Left lobe of liver (tissue), 2 donors: ENCODE data around the gene NXPE1. TPM values are rescaled to one million over a fixed set of nuclear protein-coding genes. Genes with fewer than 3 reads are reported as not detected.
"Not testable (repeated sequence)": the region's sequence is repeated elsewhere in the genome, so short reads cannot be mapped to it uniquely, and the experiment has no call there.

Source experiments
- ATAC-seq: fragments of 200-7000 bp; cut with Tn5 transposase; one replicate; pipeline ENCODE4 v1.9.1; 2020; ENCODE audit warnings: mild to moderate bottlenecking, moderate library complexity
- DNase-seq: peaks from one replicate; pipeline ENCODE4 v3.0.0-alpha.2; 2020; ENCODE audit warnings: low spot score
- total RNA-seq: library from RNA; stranded (reverse); gene quantifications from one replicate; pipeline ENCODE4 v1.2.1, GENCODE V29; 2021
- donor health status: DM: no; HTN: no; CAD: no; lungs with moderate emphysema.
- donor health status: DM: no; HTN: yes; CAD: no.

The NXPE1 gene
- total RNA-seq: not detected

GRCh38 chr11:114559425-114560310, at the start of gene NXPE1:
Gene NXPE1, minus strand, starts transcription at chr11:114559881. Its CDS starts 8,680 bp downstream, at chr11:114551201.
- ATAC-seq (no peak), DNase-seq (no peak)

DNA sequence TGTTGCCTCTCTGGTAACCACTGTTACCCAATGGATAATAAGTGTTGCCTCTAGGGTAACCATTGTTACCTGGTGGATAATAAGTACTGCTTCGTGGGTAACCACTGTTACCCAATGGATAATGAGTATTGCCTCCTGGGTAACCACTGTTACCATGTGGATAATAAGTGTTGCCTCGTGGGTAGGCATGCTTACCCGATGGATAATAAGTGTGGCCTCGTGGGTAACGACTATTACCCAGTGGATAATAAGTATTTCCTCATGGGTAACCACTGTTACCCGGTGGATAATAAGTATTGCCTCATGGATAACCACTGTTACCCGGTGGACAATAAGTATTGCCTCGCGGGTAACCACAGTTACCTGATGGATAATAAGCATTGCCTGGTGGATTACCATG, 49.7 kb upstream of the NXPE1 start:
- no peak for ATAC-seq
- no peak for DNase-seq

- not testable (repeated sequence) for DNase-seq, ATAC-seq
These were observed 48.9 kb upstream of the NXPE1 start for GRCh38 chr11:114608605-114609004.

DNA sequence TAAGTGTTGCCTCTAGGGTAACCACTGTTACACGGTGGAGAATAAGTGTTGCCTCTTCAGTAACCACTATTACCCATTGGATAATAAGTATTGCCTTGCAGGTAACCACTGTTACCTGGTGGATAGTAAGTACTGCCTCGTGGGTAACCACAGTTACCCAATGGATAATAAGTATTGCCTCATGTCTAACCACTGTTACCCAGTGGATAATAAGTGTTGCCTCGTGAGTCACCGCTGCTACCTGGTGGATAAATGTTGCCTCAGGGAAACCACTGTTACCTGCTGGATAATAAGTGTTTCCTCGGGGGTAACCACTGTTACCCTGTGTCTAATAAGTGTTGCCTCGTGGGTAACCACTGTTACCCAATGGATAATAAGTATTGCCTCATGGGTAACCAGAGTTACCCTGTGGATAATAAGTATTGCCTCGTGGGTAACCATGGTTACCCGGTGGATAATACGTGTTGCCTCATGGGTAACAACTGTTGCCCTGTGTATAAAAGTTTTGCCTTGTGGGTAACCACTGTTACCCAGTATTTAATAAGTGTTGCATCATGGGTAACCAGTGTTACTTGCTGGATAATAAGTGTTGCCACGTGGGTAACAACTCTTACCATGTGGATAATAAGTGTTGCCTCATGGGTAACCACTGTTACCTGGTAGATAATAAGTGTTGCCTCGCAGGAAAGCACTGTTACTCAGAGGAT, 48.2 kb upstream of the NXPE1 start:
- no peak for ATAC-seq
- no peak for DNase-seq

DNA sequence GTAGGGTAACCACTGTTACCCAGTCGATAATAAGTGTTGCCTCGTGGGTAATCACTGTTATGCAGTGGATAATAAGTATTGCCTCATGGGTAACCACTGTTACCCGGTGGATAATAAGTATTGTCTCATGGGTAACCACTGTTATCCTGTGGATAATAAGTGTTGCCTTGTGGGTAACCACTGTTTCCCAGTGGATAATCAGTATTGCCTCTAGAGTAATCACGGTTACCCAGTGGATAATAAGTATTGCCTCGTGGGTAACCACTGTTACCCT, 47.1 kb upstream of the NXPE1 start:
- ATAC-seq: not testable (repeated sequence)

DNA sequence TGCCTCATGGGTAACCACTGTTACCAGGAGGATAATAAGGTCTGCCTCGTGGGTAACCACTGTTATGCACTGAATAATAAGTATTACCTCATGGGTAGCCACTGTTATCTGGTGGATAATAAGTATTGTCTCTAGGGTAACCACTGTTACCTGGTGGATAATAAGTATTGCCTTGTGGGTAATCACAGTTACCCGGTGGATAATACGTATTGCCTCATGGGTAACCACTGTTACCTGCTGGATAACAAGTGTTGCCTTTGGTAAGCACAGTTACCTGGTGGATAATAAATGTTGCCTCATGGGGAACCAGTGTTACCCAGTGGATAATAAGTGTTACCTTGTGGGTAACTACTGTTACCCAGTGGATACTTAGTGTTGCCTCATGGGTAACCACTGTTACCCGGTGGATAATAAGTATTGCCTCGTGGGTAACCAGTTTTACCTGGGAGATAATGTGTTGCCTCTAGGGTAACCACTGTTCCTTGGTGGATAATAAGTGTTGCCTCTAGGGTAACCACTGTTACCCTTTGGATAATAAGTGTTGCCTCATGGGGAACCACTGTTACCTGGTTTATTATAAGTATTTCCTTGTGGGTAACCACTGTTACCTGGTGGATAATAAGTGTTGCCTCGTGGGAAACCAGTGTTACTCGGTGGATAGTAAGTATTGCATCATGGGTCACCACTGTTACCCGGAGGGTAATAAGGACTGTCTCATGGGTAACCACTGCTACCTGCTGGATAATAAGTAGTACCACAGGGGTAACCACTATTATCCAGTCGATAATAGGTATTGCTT, 46.5 kb upstream of the NXPE1 start:
- no peak for DNase-seq
- peak; percentile 84 for ATAC-seq

More for the DNA sequence above, 47.1 kb upstream of the NXPE1 start:
- DNase-seq: not testable (repeated sequence)

GRCh38 chr11:114605370-114605769, 45.7 kb upstream of the NXPE1 start:
- DNase-seq (no peak), ATAC-seq (no peak)

GRCh38 chr11:114604886-114605285, 45.2 kb upstream of the NXPE1 start:
- no peak for ATAC-seq
- DNase-seq: no peak

DNA sequence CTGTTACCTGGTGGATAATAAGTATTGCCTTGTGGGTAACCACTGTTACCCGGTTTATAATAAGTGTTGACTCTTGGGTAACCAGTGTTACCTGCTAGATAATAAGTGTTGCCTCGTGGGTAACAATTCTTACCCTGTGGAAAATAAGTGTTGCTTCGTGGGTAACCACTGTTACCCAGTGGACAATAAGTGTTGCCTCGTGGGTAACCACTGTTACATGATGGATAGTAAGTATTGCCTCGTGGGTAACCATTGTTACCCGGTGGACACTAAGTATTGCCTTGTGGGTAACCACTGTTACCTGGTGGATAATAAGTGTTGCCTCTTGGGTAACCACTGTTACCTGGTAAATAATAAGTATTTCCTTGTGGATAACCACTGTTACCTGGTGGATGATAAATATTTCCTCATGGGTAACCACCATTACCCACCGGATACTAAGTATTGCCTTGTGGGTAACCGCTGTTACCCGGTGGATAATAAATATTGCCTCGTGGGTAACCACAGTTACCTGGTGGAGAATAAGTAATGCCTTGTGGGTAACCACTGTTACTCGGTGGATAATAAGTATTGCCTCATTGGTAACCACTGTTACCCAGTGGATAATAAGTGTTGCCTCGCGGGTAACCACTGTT, 44.6 kb upstream of the NXPE1 start:
- DNase-seq (no peak), ATAC-seq (no peak)

DNA sequence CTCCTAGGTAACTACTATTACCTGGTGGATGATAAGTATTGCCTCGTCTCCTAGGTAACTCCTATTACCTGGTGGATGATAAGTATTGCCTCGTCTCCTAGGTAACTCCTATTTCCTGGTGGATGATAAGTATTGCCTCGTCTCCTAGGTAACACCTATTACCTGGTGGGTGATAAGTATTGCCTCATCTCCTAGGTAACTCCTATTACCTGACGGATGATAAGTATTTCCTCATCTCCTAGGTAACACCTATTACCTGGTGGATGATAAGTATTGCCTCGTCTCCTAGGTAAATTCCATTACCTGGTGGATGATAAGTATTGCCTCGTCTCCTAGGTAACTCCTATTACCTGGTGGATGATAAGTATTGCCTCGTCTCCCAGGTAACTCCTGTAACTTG, 43.5 kb upstream of the NXPE1 start:
- ATAC-seq: not testable (repeated sequence)

DNA sequence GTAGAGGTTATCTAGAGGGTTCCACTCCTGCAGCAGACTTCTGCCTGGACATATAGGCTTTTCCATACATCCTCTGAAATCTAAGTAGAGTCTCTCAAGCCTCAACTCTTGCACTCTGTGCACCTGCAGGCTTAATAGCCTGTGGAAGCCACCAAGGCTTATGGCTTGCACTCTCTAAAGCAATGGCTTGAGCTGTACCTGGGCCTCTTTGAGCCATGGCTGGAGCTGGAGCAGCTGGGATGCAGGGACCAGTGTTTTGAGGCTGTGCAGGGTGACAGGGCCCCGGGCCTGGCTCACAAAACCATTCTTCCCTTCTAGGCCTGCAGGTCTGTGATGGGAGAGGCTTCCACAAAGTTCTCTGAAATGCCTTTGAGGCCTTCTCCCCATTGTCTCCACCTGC, 38.8 kb upstream of the NXPE1 start:
- no peak for DNase-seq

More for the DNA sequence above, 43.5 kb upstream of the NXPE1 start:
- DNase-seq: not testable (repeated sequence)

DNA sequence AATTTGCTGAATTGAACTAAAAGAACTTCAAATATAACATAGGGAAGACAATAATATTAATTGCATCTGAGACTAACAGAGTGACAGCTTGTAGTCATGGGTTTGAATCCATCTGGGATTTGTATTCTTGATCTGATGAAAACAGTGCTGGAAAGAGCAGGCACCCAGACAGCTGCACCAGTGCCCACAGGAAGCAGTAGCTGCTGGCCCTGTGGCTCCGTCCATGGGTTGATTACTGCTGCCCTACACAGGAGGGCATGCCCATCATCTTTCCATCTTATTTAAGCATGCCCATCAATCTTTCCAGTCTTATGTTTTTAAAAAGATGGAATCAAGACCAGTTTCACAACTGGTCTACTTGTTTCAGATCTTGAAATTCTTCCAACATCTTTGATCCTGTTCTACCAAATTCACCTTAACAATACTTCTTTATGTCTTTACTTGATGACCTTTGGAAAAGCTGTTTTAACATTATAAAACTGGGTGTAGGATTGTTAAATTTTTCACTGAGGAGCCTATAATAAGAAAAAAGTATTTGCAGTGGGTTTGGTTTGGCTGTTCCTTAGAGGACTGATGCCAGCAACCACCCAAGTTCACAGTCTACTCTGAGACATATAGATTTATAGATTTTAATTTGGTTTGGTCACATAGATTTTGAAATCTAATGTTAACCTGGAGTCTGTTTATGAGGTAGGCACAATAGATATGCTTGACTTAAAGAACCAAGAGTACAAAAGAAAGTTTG, 36.7 kb upstream of the NXPE1 start:
- no peak for ATAC-seq
- DNase-seq: no peak

More for the DNA sequence above, 38.8 kb upstream of the NXPE1 start:
- ATAC-seq: no peak

DNA sequence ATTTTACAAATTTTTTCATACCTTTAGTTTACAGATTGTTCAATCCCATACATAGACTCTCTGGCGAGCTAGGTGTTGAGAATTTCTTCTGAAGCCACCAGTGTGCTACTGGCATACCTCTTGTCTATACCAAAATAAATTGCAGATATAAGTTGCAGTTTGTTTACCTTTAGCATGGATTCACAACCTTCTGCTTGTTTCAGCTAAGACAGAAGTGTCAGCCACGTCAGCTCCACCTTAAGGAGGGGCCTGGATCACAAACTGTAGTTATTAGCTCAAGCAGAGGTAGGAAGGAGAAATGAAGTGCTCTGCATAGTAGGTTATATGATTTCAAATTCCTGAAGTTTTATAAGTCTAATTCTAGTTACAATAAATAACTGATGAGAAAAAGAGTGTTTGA, 35.9 kb upstream of the NXPE1 start, which contains the start of gene NXPE4:
Gene NXPE4 (minus strand): TSS at position 216 of the 400 bp plus-strand sequence. CDS start 1,027 bp downstream, outside the sequence.
- no peak for ATAC-seq
- DNase-seq: no peak

DNA sequence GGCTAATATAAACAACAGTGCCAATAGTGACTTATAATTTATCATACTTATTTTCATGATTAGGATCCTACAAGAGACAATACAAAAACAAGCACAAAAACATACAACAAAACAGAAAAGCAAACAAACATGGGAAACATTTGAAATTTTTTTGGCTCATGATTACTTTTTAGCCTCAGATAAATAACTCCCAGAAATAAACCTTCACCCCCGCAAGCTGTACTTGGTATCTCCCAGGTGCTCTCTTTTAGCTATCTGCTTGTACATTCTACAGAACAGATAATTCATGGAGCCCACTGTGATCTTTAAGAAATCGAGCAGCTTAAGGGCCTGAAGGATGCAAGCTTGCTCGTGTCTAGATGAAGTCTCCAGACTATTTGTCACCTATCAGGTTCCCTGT, 35.0 kb upstream of the NXPE1 start:
- DNase-seq (no peak), ATAC-seq (no peak)

DNA sequence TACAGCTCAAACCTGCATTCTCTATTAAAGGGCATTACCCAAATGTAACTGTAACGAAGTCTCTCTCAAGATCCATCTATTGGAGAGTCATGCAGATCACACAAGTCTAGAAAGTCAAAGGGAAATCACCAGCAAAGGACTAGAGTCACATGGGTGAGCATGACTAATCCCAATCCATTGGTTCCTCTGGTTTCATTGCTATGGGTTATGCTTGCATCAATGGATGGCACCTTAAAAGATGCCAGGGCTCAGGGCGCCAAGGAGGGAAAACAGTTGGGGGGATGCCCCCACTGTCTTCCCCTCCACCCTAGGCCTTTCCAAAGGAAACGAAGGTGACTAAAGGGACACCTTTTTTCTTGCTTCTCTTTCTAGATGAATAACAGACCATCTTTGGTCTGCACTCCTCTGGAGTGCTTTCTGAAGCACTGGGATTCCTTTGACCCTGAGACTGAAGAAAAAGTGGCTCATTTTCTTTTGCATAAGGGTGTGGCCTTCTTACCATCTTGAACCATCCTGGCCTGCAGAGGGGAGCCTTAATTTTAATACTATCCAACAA, 27.8 kb upstream of the NXPE1 start:
- DNase-seq (no peak), ATAC-seq (no peak)

DNA sequence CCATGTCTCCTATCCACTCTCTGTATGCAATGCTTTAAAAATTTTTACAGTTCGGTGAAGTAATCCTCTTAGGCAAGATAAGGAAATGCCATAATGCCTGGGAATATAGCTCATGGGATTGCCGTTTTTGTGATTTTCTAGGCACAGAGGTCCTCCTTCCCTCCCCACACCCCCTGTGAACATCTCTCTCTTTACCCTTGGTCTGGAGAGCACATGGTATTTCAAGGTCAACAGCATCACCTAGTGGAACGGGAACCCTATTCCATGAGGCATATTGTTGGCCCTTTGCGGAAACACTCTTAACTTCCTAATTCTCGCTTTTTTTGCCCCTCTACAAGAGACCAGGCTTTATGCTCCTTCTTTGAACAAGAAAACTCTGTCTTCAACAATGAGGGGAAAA, 27.1 kb upstream of the NXPE1 start:
- ATAC-seq: no peak
- no peak for DNase-seq

GRCh38 chr11:114571712-114572111, 12.0 kb upstream of the NXPE1 start:
- ATAC-seq (no peak), DNase-seq (no peak)

DNA sequence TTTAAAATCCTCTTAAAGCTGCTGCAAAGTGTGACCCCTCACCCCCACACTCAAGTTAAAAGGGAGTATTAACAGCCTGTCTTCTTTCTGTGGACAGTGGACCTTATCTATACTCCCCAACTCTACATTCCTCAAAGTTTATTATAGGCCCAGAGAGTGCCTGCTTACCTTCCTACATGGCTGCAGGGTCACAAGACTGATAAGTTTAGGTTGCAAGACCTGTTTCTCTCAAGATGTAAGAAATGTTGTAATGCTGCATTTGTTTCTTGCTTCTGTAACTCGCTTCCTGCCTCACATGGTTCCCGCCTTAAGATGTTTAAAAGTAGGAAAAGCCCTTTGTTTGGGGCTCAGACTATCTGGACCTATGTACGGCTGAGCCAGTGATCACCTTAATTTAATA, 10.1 kb upstream of the NXPE1 start:
- ATAC-seq: no peak

GRCh38 chr11:114566276-114566675, 6.6 kb upstream of the NXPE1 start:
- ATAC-seq: no peak

More for the DNA sequence above, 10.1 kb upstream of the NXPE1 start:
- DNase-seq: no peak

DNA sequence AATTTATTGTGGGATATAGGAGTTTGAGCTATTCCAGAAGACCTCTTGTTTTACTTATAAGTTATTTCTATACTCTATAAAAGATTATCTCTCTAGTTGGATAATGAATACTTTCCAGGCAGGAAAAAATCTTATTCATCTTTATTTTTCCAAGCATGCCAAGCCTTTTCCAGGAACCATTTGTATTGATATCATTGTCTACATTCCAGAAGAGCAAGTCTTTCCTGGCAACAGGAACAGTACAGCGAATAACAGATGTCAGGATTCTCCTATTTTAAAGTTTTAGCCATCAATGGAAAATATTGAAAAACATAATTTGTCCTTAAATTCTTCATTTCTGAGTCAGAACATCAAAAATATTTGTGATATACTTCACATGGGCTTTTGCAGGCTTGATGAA, 5.2 kb upstream of the NXPE1 start:
- ATAC-seq (no peak), DNase-seq (no peak)

More at GRCh38 chr11:114566276-114566675, 6.6 kb upstream of the NXPE1 start:
- DNase-seq: no peak
